Measurements from ENCODE around the gene DLG3. TPM values are rescaled to one million over a fixed set of nuclear protein-coding genes. Genes with fewer than 3 reads are reported as not detected.
"Not testable (repeated sequence)": the region's sequence is repeated elsewhere in the genome, so short reads cannot be mapped to it uniquely, and the experiment has no call there.

DLG3 gene
- total RNA-seq (10 to 100 TPM in 1 of 5 experiments, 1 to 10 TPM in 4; 4.1 to 24.5 (median 5.5) TPM), polyA plus RNA-seq (1 to 10 TPM; 3.8 to 4.2 TPM), total RNA-seq (10.0 reads per million, percentile 35 among the genes with 10 or more reads in this experiment)

DNA sequence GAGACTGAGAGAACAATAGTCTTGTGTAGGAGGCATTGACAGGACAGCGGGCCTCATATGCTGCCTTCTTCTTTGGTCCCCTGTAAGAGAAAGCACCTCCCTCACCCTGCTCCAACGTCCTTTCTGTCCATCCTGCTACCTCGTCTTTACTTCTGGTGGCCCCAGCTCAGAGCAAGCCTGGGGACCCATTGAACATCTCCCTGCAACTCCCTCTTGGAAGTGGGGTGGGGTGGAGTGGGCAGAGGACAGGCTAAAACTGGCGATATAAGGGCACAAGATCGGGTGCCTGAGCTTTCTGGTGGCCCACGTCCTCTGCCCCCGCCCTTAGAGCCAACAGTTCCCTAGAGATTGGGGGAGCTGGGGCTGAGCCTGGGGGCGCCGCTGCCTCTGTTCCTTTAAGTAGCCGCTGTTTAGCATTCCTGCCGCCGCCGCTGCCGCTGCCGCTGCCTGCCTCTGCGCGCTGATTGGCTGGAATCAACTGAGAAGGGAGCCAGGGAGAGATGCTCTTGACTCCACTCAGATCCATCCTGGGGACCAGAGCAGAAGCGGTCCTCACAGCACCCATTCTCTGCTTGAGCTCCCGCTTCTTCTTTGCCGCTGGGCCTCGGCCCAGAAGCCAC lies at the start of gene DLG3:
DLG3 (plus strand) TSS at position 510 of the 620 bp plus-strand sequence. CDS start 367 bp downstream, outside the sequence.
- Mint-ChIP-seq H3K9me3 (no peaks in the 10 kb centered on the region), H3K36me3 (no peaks in the 10 kb centered on the region), H3K4me3 (peak within 1 kb of the TSS; percentile 51 to 74 (median 65)), H3K4me1 (peaks cover 0 to 6% (median 0%) of the 10 kb centered on the region in 7 donors), H3K27ac (no peak within 1 kb of the TSS), H3K27me3 (peaks cover 27 to 64% (median 34%) of the 10 kb centered on the region in 5 donors)
- H3K4me1 ChIP-seq (ENCODE audit: control insufficient read depth in 2 of 2, insufficient read depth in 2 of 2, low read length in 2 of 2): no peaks in the 10 kb centered on the region
- no peak within 1 kb of the TSS for H3K27ac ChIP-seq (ENCODE audit: low read depth, low read length)
- intact Hi-C loops (cut with micrococcal nuclease): loop anchor here in 1 of 2 donors (1.0 kb wide), 1 partner anchor 10 kb away; no protein-coding TSS in a partner anchor
- H3K36me3 ChIP-seq (ENCODE audit: control insufficient read depth in 2 of 3, insufficient read depth in 3 of 3, low read length in 3 of 3): no peaks in the 10 kb centered on the region
- POLR2A ChIA-PET: interaction anchor here (1.3 kb wide), 1 partner anchor 9 kb away, joined by 4 read pairs; no protein-coding TSS in a partner anchor
- no peaks in the 10 kb centered on the region for H3K9me3 ChIP-seq (ENCODE audit: control insufficient read depth in 2 of 3, low read length in 3 of 3)
- no peak within 1 kb of the TSS for H3K4me3 ChIP-seq (ENCODE audit: low read length)
- no peak for DNase-seq
- no peaks in the 10 kb centered on the region for H3K27me3 ChIP-seq (ENCODE audit: control insufficient read depth in 2 of 2, insufficient read depth in 2 of 2, low read length in 2 of 2)
- ATAC-seq: peak; percentile 45
- CTCF ChIA-PET: interaction anchor here (1.2 kb wide), 1 partner anchor 9 kb away, joined by 3 read pairs; no protein-coding TSS in a partner anchor

DNA sequence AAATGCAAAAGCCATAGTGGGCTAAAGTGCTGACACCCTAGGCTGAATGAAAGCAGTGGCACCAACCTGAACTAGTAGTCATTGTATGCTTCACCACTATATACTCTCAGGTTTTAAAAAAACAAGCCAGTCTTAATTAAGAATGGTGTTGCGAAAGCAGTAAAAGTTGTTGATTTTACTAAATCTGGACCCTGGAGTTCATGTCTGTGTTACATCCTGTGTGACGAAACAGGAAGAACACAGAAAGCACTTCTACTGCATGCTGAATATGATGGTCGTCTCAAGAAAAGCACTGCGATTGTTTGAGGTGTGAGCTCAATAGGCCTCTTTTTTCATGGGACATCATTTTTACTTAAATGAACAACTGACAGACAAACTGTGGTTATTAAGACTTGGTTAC lies 45.7 kb upstream of the DLG3 start:
- H3K9me3 Mint-ChIP-seq: no peaks in the 10 kb centered on the region
- Histone ChIP-seq H3K36me3 (ENCODE audit: control insufficient read depth in 2 of 3, insufficient read depth in 3 of 3, low read length in 3 of 3) (no peaks in the 10 kb centered on the region), H3K4me1 (ENCODE audit: control insufficient read depth in 2 of 2, insufficient read depth in 2 of 2, low read length in 2 of 2) (no peaks in the 10 kb centered on the region), H3K9me3 (ENCODE audit: control insufficient read depth in 2 of 3, low read length in 3 of 3) (no peaks in the 10 kb centered on the region), H3K27me3 (ENCODE audit: control insufficient read depth in 2 of 2, insufficient read depth in 2 of 2, low read length in 2 of 2) (no peaks in the 10 kb centered on the region), H3K4me3 (ENCODE audit: low read length) (no peak overlapping the region), H3K27ac (ENCODE audit: low read depth, low read length) (peak overlapping the region; percentile 39)
- peak overlapping the region in 8 of 10 donors; percentile 42 to 74 (median 59) for H3K4me3 Mint-ChIP-seq
- ChIA-PET CTCF (interaction anchor here (1.1 kb wide), 1 partner anchor 35 kb away, joined by 3 read pairs; no protein-coding TSS in a partner anchor), POLR2A (interaction anchor here (1.2 kb wide), 1 partner anchor 109 kb away, joined by 6 read pairs; the partner anchor contains the start of genes KIF4A and PDZD11)
- peaks cover 0 to 14% (median 12%) of the 10 kb centered on the region in 7 donors for H3K4me1 Mint-ChIP-seq
- ATAC-seq (peak; percentile 95), DNase-seq (peak in 7 of 9 donors; percentile 33 to 69 (median 63))
- H3K27ac Mint-ChIP-seq: peak overlapping the region; percentile 86 to 98 (median 92)
- H3K27me3 Mint-ChIP-seq: no peaks in the 10 kb centered on the region
- H3K36me3 Mint-ChIP-seq: peaks cover 0 to 15% (median 0%) of the 10 kb centered on the region in 5 donors
- intact Hi-C loops (cut with micrococcal nuclease): loop anchor here in 1 of 2 donors (2.0 kb wide), 1 partner anchor 36 kb away; no protein-coding TSS in a partner anchor

DNA sequence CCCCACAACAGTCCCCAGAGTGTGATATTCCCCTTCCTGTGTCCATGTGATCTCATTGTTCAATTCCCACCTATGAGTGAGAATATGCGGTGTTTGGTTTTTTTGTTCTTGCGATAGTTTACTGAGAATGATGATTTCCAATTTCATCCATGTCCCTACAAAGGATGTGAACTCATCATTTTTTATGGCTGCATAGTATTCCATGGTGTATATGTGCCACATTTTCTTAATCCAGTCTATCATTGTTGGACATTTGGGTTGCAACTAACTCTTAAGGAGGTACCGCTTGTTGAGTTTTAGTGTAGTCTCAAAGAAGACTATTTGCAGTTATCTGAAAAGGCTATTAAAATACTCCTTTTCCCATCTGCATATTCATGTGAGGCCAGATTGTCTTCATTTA lies 44.5 kb upstream of the DLG3 start:
- Mint-ChIP-seq H3K36me3 (peaks cover 0 to 14% (median 0%) of the 10 kb centered on the region in 5 donors), H3K4me1 (peaks cover 0 to 14% (median 12%) of the 10 kb centered on the region in 7 donors), H3K27ac (peak overlapping the region in 2 of 9 donors; percentile 16 to 37)
- ATAC-seq; H3K27me3 Mint-ChIP-seq; CTCF ChIA-PET; POLR2A ChIA-PET; H3K27me3 ChIP-seq (ENCODE audit: control insufficient read depth in 2 of 2, insufficient read depth in 2 of 2, low read length in 2 of 2); H3K9me3 ChIP-seq (ENCODE audit: control insufficient read depth in 2 of 3, low read length in 3 of 3); DNase-seq; H3K4me1 ChIP-seq (ENCODE audit: control insufficient read depth in 2 of 2, insufficient read depth in 2 of 2, low read length in 2 of 2); H3K9me3 Mint-ChIP-seq; intact Hi-C loops (cut with micrococcal nuclease); H3K27ac ChIP-seq (ENCODE audit: low read depth, low read length); H3K4me3 Mint-ChIP-seq; H3K36me3 ChIP-seq (ENCODE audit: control insufficient read depth in 2 of 3, insufficient read depth in 3 of 3, low read length in 3 of 3); H3K4me3 ChIP-seq (ENCODE audit: low read length): not testable (repeated sequence)

DNA sequence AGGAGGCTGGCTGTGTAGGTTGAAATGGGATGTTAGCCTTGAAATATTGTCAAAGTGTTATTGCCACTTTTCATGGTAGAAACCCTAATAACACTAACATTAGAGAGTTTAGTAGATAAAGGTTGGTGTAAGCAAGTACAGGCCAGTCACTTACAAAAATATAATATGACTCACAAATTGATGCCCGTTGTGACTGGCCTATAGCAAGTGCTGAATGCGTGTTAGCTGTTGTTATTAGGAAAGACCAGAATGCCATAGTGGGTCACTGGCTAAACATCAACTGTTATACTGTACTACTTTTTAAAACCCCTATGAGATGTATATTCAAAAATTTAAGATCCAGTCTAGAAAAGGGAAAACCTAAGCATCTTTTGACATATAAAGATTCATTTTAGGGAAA lies 41.9 kb upstream of the DLG3 start:
- intact Hi-C loops (cut with micrococcal nuclease): no loop called here
- H3K27me3 ChIP-seq (ENCODE audit: control insufficient read depth in 2 of 2, insufficient read depth in 2 of 2, low read length in 2 of 2): no peaks in the 10 kb centered on the region
- H3K4me3 Mint-ChIP-seq: no peak overlapping the region
- H3K9me3 ChIP-seq (ENCODE audit: control insufficient read depth in 2 of 3, low read length in 3 of 3): no peaks in the 10 kb centered on the region
- ATAC-seq (no peak), DNase-seq (no peak)
- H3K27ac Mint-ChIP-seq: peak overlapping the region in 1 of 9 donors; percentile 24
- POLR2A ChIA-PET: no interaction called here
- no peaks in the 10 kb centered on the region for H3K36me3 ChIP-seq (ENCODE audit: control insufficient read depth in 2 of 3, insufficient read depth in 3 of 3, low read length in 3 of 3)
- CTCF ChIA-PET: no interaction called here
- H3K36me3 Mint-ChIP-seq: peaks cover 0 to 6% (median 0%) of the 10 kb centered on the region in 5 donors
- no peak overlapping the region for H3K4me3 ChIP-seq (ENCODE audit: low read length)
- H3K27ac ChIP-seq (ENCODE audit: low read depth, low read length): no peak overlapping the region
- no peaks in the 10 kb centered on the region for H3K4me1 ChIP-seq (ENCODE audit: control insufficient read depth in 2 of 2, insufficient read depth in 2 of 2, low read length in 2 of 2)
- H3K9me3 Mint-ChIP-seq: no peaks in the 10 kb centered on the region
- peaks cover 0 to 14% (median 10%) of the 10 kb centered on the region in 7 donors for H3K4me1 Mint-ChIP-seq
- no peaks in the 10 kb centered on the region for H3K27me3 Mint-ChIP-seq

DNA sequence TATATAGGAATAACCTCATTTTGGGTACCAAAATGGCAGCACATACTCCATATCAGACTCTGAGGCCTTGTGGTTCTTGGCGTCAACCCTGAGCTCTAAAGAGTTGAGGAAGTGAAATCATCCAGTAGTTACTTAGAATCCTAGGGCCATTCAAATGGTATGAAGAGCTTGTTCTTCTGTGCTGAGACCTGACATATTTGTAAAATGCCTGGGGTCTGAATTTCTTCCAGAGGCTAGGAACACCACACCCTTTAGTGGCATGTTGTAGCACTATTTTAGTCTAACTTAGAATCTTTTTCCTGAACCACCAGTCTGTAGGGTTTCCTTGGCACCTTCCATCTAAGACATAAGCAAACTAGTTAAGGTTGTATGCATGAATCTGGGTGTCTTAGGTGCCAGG lies 39.6 kb upstream of the DLG3 start:
- Mint-ChIP-seq H3K4me3 (no peak overlapping the region), H3K27me3 (no peaks in the 10 kb centered on the region), H3K4me1 (no peaks in the 10 kb centered on the region), H3K9me3 (no peaks in the 10 kb centered on the region), H3K36me3 (peaks cover 0 to 9% (median 0%) of the 10 kb centered on the region in 5 donors), H3K27ac (no peak overlapping the region)
- Histone ChIP-seq H3K36me3 (ENCODE audit: control insufficient read depth in 2 of 3, insufficient read depth in 3 of 3, low read length in 3 of 3) (no peaks in the 10 kb centered on the region), H3K27ac (ENCODE audit: low read depth, low read length) (no peak overlapping the region), H3K4me3 (ENCODE audit: low read length) (no peak overlapping the region), H3K9me3 (ENCODE audit: control insufficient read depth in 2 of 3, low read length in 3 of 3) (no peaks in the 10 kb centered on the region), H3K27me3 (ENCODE audit: control insufficient read depth in 2 of 2, insufficient read depth in 2 of 2, low read length in 2 of 2) (no peaks in the 10 kb centered on the region), H3K4me1 (ENCODE audit: control insufficient read depth in 2 of 2, insufficient read depth in 2 of 2, low read length in 2 of 2) (no peaks in the 10 kb centered on the region)
- ChIA-PET CTCF (interaction anchor here (1.5 kb wide), 1 partner anchor 30 kb away, joined by 4 read pairs; no protein-coding TSS in a partner anchor), POLR2A (no interaction called here)
- DNase-seq: no peak
- intact Hi-C loops (cut with micrococcal nuclease): no loop called here
- no peak for ATAC-seq

DNA sequence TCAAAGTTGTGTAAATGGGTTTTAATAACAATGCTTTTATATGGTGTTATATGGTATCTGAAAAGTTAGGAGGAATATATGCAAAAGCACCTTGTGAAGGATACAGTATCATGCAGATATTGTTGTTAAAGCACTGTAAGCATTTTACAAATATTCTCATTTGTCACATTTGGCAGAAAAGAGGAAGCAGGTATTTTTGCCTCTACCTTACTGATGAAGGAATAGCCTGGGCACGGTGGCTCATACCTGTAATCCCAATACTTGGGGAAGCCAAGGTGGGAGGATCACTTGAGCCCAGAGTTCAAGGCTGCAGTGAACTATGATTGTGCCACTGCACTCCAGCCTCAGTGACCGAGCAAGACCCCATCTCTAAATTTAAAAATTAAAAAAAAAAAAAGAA lies 33.7 kb upstream of the DLG3 start:
- POLR2A ChIA-PET: no interaction called here
- H3K27ac Mint-ChIP-seq: peak overlapping the region in 1 of 9 donors; percentile 33

More for the DNA sequence above, 33.7 kb upstream of the DLG3 start:
- Mint-ChIP-seq H3K4me1 (peaks cover 0 to 1% (median 0%) of the 10 kb centered on the region in 7 donors), H3K27me3 (no peaks in the 10 kb centered on the region), H3K36me3 (peaks cover 0 to 5% (median 0%) of the 10 kb centered on the region in 5 donors), H3K9me3 (no peaks in the 10 kb centered on the region), H3K4me3 (no peak overlapping the region)
- Histone ChIP-seq H3K27me3 (ENCODE audit: control insufficient read depth in 2 of 2, insufficient read depth in 2 of 2, low read length in 2 of 2) (no peaks in the 10 kb centered on the region), H3K36me3 (ENCODE audit: control insufficient read depth in 2 of 3, insufficient read depth in 3 of 3, low read length in 3 of 3) (no peaks in the 10 kb centered on the region), H3K9me3 (ENCODE audit: control insufficient read depth in 2 of 3, low read length in 3 of 3) (no peaks in the 10 kb centered on the region), H3K4me1 (ENCODE audit: control insufficient read depth in 2 of 2, insufficient read depth in 2 of 2, low read length in 2 of 2) (no peaks in the 10 kb centered on the region), H3K4me3 (ENCODE audit: low read length) (no peak overlapping the region), H3K27ac (ENCODE audit: low read depth, low read length) (no peak overlapping the region)
- DNase-seq (no peak), ATAC-seq (no peak)
- intact Hi-C loops (cut with micrococcal nuclease): no loop called here
- CTCF ChIA-PET: no interaction called here

All from naive thymus-derived CD4-positive, alpha-beta T cell (primary cell).